Rectal smooth muscle tissue (tissue), 1 donor: ENCODE data around the gene GALNT3.

Source experiments
- H3K27ac ChIP-seq: one replicate; pipeline ENCODE4 v1.7.0; 2013; ENCODE audit warnings: low read depth, low read length, inconsistent platforms
- H3K27me3 ChIP-seq: one replicate; pipeline ENCODE4 v1.7.0; 2013; ENCODE audit warnings: low read length; ENCODE audit not compliant: control insufficient read depth, insufficient read depth
- H3K36me3 ChIP-seq: one replicate; pipeline ENCODE4 v1.7.0; 2013; ENCODE audit warnings: low read length; ENCODE audit not compliant: control insufficient read depth, insufficient read depth
- H3K4me1 ChIP-seq: one replicate; pipeline ENCODE4 v1.7.0; 2013; ENCODE audit warnings: low read length; ENCODE audit not compliant: control insufficient read depth, insufficient read depth
- H3K4me3 ChIP-seq: one replicate; pipeline ENCODE4 v1.7.0; 2013; ENCODE audit warnings: low read length
- H3K9ac ChIP-seq: one replicate; pipeline ENCODE4 v1.7.0; 2013; ENCODE audit warnings: low read length

GALNT3 gene

GRCh38 chr2:165792104-165792454 lies 2.0 kb downstream of the GALNT3 start:
- no peaks in the 10 kb centered on the region for H3K36me3 ChIP-seq
- H3K4me3 ChIP-seq, result no peak overlapping the region
- H3K4me1 ChIP-seq, result no peaks in the 10 kb centered on the region
- no peaks in the 10 kb centered on the region for H3K27me3 ChIP-seq
- no peak overlapping the region for H3K27ac ChIP-seq
- H3K9ac ChIP-seq, result no peak overlapping the region

DNA sequence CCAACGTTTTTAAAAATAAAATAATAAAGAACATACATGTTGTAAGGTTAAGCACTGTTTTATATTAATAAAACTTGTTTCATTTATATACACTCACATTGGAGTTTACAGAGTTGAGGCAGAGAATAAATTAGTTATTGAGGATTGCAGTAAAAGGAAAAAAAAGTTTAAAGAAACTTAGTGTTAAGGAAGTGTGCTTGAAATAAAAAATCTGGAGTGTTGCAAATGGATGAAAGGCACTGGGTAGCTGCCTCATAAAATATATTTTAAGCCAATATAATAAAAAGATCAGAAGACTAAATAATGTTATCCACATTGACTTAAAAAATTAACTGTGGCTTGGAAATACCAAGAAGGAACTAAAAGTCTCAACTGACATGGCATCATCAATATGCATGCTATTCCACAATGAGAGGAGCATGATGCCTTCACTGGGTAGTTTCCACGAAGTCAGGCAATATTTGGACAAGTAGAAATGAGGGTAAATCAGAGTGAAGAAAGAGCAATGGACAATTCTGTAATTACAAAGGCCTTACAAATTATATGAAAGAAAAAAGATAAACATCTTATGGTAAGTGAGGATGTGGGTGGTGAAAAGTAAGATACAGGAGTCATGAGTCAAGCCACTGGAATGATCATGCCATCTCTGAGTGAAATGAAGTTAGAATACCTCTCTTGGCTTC lies 2.5 kb downstream of the GALNT3 start:
- Histone ChIP-seq H3K27me3 (no peaks in the 10 kb centered on the region), H3K27ac (no peak overlapping the region), H3K36me3 (no peaks in the 10 kb centered on the region), H3K4me3 (no peak overlapping the region), H3K9ac (no peak overlapping the region), H3K4me1 (no peaks in the 10 kb centered on the region)

GRCh38 chr2:165790466-165790865 lies 3.6 kb downstream of the GALNT3 start:
- no peaks in the 10 kb centered on the region for H3K4me1 ChIP-seq
- H3K27ac ChIP-seq, result no peak overlapping the region
- no peak overlapping the region for H3K9ac ChIP-seq
- H3K27me3 ChIP-seq, result no peaks in the 10 kb centered on the region
- no peaks in the 10 kb centered on the region for H3K36me3 ChIP-seq
- H3K4me3 ChIP-seq, result no peak overlapping the region

DNA sequence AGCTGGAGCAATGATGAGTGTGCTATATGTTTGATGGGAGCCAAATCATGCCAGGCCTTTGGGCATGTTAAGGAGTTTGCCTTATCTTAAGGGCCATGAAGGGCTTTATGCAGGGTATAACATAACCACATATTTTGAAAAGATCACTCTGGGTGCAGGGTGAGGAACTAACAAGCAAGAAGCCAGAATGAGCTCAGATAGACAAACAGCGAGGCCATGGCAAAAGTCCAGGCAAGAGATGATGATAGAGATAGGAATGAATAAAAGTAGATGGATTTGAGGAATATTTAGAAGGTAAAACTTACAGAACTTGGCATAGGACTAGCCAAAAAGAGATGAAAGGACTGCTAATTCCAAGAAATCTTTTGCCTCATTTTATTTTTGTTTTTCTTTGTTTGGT lies 6.7 kb downstream of the GALNT3 start:
- H3K4me3 ChIP-seq, result no peak overlapping the region
- no peak overlapping the region for H3K9ac ChIP-seq
- no peak overlapping the region for H3K27ac ChIP-seq
- no peaks in the 10 kb centered on the region for H3K36me3 ChIP-seq
- H3K27me3 ChIP-seq, result no peaks in the 10 kb centered on the region
- no peaks in the 10 kb centered on the region for H3K4me1 ChIP-seq

DNA sequence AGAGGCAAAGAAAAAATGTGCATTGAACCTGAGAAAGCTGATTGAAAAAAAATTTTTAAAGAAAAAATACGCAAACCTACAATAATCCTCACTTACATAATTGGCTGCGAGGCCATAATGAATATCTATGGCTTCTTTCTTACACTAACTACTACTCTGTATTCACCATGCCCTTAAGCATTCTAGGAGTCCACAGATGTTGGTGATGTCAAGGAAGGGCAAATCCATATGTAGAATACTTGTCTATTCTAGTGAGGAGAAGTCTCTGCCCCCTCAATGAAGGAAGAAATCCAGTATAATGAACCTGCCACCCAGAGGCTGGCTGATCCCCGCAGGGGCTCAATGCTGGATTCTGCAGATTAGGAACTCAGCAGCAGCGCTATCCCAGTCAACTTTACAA lies 14.3 kb downstream of the GALNT3 start:
- H3K36me3 ChIP-seq, result no peaks in the 10 kb centered on the region

DNA sequence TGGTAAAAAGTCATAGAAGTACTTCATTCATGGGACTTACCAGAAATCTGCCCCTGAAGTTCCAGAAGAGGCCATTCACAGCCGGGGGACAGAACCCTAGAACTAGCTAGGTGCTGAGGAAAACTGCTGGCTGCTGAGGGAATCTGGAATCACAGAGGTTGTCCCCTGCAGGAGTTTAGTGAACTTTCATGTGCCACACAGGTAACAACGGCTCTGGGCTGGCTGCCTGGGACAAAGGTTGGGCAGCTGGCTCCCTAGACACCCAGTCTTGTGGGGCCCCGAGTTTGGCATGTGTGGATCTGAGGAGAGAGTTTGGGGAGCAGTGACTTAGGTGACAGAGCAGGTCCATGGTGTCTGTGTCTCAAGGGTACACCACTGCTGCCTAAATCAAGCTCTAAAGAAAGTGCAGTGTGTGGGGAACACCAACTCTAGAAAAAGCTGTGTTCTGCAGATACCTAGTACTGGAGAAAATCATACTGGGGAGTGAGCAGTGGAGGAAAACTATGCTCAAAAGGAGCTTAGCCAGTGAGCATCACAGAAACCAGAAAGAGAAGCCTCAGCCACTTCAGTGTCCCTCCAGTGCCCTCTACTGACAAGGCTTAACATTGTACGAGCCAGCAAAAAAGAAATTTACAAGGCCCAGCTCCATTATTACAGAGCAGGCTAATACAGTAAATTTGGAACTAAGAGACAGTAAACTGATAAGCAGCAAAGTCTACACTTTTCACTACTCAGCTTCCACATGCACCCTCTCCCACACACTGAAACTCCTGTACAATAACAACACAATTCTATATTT lies 15.2 kb downstream of the GALNT3 start:
- Histone ChIP-seq H3K4me1 (no peaks in the 10 kb centered on the region), H3K27ac (no peak overlapping the region)

More for the DNA sequence above, 14.3 kb downstream of the GALNT3 start:
- Histone ChIP-seq H3K27me3 (no peaks in the 10 kb centered on the region), H3K9ac (no peak overlapping the region), H3K4me3 (no peak overlapping the region), H3K4me1 (no peaks in the 10 kb centered on the region), H3K27ac (no peak overlapping the region)

DNA sequence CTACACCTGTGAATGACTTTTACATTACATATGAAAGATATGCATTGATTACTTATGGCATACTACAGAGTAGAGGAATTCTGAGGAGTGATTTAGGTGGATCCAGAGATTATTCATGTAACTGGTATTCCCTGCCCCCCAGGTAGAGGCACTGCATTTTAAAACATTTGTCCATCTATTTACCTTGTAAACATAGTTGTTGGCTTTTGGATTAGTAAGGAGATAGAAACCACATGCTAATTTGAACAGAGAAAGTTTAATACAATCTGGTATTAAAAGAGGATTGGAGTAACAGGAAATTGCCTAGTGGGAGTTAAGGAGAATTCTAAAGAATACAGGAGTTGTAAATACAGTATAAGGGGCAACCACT lies 15.9 kb downstream of the GALNT3 start:
- Histone ChIP-seq H3K27ac (no peak overlapping the region), H3K4me3 (no peak overlapping the region), H3K9ac (no peak overlapping the region), H3K4me1 (no peaks in the 10 kb centered on the region), H3K27me3 (no peaks in the 10 kb centered on the region), H3K36me3 (no peaks in the 10 kb centered on the region)

More for the DNA sequence above, 15.2 kb downstream of the GALNT3 start:
- no peaks in the 10 kb centered on the region for H3K27me3 ChIP-seq
- H3K36me3 ChIP-seq, result no peaks in the 10 kb centered on the region
- no peak overlapping the region for H3K9ac ChIP-seq
- H3K4me3 ChIP-seq, result no peak overlapping the region

DNA sequence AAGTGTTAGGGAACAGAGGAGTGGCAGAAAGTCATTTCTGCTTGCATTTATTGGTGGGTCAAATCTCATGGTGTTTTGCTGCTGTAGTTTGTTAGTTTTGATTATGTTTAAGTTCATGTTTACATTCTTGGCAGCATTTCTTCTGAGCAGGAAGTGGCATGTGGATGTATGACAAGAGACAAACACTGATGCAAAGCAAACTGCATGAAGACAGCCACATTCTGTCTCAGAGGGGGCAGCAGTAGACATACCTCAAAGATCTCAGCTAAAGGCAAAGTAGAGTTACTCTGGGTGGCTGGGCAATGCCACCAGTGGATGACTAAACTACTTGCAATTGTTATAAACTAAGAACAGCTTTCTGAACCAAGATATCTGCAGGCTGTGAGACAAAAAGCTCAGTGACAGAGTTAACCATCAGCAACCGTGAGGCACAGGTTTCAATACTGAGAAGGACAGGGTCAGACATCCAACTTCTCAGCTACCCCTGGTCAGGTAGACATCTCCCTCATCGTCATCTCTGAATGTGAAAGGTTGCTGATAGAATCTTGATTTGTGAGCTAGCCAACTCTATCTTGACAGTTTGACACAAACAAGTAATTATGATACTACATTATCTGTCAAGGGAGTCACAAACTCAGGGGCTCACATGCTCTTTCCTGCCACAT lies 16.4 kb downstream of the GALNT3 start:
- H3K27me3 ChIP-seq, result no peaks in the 10 kb centered on the region
- no peaks in the 10 kb centered on the region for H3K36me3 ChIP-seq
- no peak overlapping the region for H3K4me3 ChIP-seq
- H3K9ac ChIP-seq, result no peak overlapping the region
- H3K27ac ChIP-seq, result no peak overlapping the region
- H3K4me1 ChIP-seq, result no peaks in the 10 kb centered on the region

GRCh38 chr2:165776796-165777195 lies 17.3 kb downstream of the GALNT3 start:
- H3K4me3 ChIP-seq, result no peak overlapping the region

GRCh38 chr2:165776013-165776412 lies 18.0 kb downstream of the GALNT3 start:
- Histone ChIP-seq H3K27me3 (no peaks in the 10 kb centered on the region), H3K4me3 (no peak overlapping the region), H3K27ac (no peak overlapping the region), H3K9ac (no peak overlapping the region), H3K4me1 (no peaks in the 10 kb centered on the region), H3K36me3 (no peaks in the 10 kb centered on the region)

More at GRCh38 chr2:165776796-165777195, 17.3 kb downstream of the GALNT3 start:
- H3K36me3 ChIP-seq, result no peaks in the 10 kb centered on the region
- H3K9ac ChIP-seq, result no peak overlapping the region
- no peaks in the 10 kb centered on the region for H3K27me3 ChIP-seq
- H3K4me1 ChIP-seq, result no peaks in the 10 kb centered on the region
- H3K27ac ChIP-seq, result no peak overlapping the region

DNA sequence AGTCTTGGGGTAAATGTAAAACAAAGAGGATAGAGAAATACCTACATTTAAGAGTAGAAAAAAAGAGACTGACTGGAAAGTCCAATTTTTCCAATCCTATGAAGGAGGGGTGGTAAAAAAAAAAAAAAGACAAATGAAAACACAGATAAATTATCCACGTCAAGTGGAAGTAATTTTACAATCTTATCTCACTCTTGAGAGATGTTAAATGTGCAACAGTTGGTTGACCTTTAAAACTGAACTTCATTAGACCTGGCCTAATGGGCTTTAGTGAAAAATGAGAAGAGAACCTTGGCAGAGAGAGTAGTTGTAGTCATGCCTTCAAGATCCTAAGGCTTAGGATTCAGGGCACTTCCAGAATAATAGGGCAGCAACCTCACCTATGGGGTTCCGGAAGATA lies 20.4 kb downstream of the GALNT3 start:
- H3K4me1 ChIP-seq, result no peaks in the 10 kb centered on the region
- no peaks in the 10 kb centered on the region for H3K36me3 ChIP-seq
- no peak overlapping the region for H3K9ac ChIP-seq
- H3K4me3 ChIP-seq, result no peak overlapping the region
- no peaks in the 10 kb centered on the region for H3K27me3 ChIP-seq
- H3K27ac ChIP-seq, result no peak overlapping the region

GRCh38 chr2:165772183-165772582 lies 21.9 kb downstream of the GALNT3 start:
- Histone ChIP-seq H3K36me3 (no peaks in the 10 kb centered on the region), H3K27ac (no peak overlapping the region), H3K4me3 (no peak overlapping the region), H3K27me3 (no peaks in the 10 kb centered on the region), H3K9ac (no peak overlapping the region), H3K4me1 (no peaks in the 10 kb centered on the region)
